SK-N-SH (cell line): Measurements from ENCODE around the gene CRIP2. TPM values are rescaled to one million over a fixed set of nuclear protein-coding genes. Genes with fewer than 3 reads are reported as not detected.

Experiments
- CTCF ChIA-PET: fragments of 300-600, 350-600 bp; formaldehyde crosslinking; extraction: SDS; loops from one replicate; lab custom pipeline; 2021; lab: Yijun Ruan, JAX
- POLR2A ChIA-PET: fragments of 350-600 bp; sonication (Branson Sonifier 250); formaldehyde crosslinking; extraction: SDS; loops from one replicate; lab custom pipeline; 2020; ENCODE audit warnings: antibody characterized with exemption, inconsistent platforms; lab: Yijun Ruan, JAX
- DNase-seq: peaks from one replicate; pipeline ENCODE4 v3.0.0; 2012
- H2AFZ ChIP-seq: fragments of 200-600 bp; sonication (generic); 2 replicates; pipeline ENCODE4 v1.8.1; 2016; ENCODE audit warnings: antibody characterized with exemption, mild to moderate bottlenecking, low read depth
- H3F3A ChIP-seq: fragments of 200-600 bp; sonication (generic); replicated peaks from 2 replicates; pipeline ENCODE3; 2016; ENCODE audit warnings: antibody characterized with exemption, mild to moderate bottlenecking; ENCODE audit not compliant: insufficient read depth
- H3K27ac ChIP-seq, 2 experiments: fragments of 200-500 bp in 1 of 2; fragments of 200-600 bp in 1 of 2; sonication (Bioruptor generic) in 1 of 2; sonication (generic), shearing (Covaris generic) in 1 of 2; 2 replicates each; pipeline versions ENCODE4 v1.5.1 to v1.6.1; 2014 to 2016; ENCODE audit warnings: low read depth in 2 of 2, inconsistent platforms in 1 of 2, low read length in 1 of 2, mild to moderate bottlenecking in 1 of 2, mixed read lengths in 1 of 2
- H3K27me3 ChIP-seq: fragments of 200-600 bp; sonication (generic), shearing (Covaris generic); 2 replicates; pipeline ENCODE4 v1.6.1; 2016; ENCODE audit warnings: mixed run types; ENCODE audit not compliant: insufficient read depth
- H3K36me3 ChIP-seq, 2 experiments: fragments of 200-500 bp in 1 of 2; fragments of 200-600 bp in 1 of 2; sonication (Bioruptor generic) in 1 of 2; sonication (generic) in 1 of 2; replicated peaks in 1 of 2; 2 replicates each; pipeline versions ENCODE3 to v1.5.1; 2014 to 2016; ENCODE audit warnings: low read length in 1 of 2, mild to moderate bottlenecking in 1 of 2; ENCODE audit not compliant: insufficient read depth in 2 of 2, control insufficient read depth in 1 of 2
- H3K4me1 ChIP-seq, 2 experiments: fragments of 200-500 bp in 1 of 2; fragments of 200-600 bp in 1 of 2; sonication (Bioruptor generic) in 1 of 2; sonication (generic), shearing (Covaris generic) in 1 of 2; 2 replicates each; pipeline versions ENCODE4 v1.5.1 to v1.6.1; 2014 to 2016; ENCODE audit warnings: low read depth in 1 of 2, low read length in 1 of 2, mixed run types in 1 of 2; ENCODE audit not compliant: insufficient read depth in 2 of 2, control insufficient read depth in 1 of 2
- H3K4me2 ChIP-seq: fragments of 200-600 bp; sonication (generic), shearing (Covaris generic); 2 replicates; pipeline ENCODE4 v1.6.1; 2017; ENCODE audit warnings: mixed run types
- H3K4me3 ChIP-seq, 2 experiments: fragments of 200-500 bp in 1 of 2; fragments of 200-600 bp in 1 of 2; sonication (Bioruptor generic) in 1 of 2; sonication (generic), shearing (Covaris generic) in 1 of 2; 2 replicates each; pipeline versions ENCODE4 v1.5.1 to v1.8.1; 2014 to 2016; ENCODE audit warnings: low read depth in 2 of 2, inconsistent platforms in 1 of 2, low read length in 1 of 2, mild to moderate bottlenecking in 1 of 2, mixed read lengths in 1 of 2, moderate library complexity in 1 of 2
- H3K79me2 ChIP-seq: fragments of 200-600 bp; sonication (generic); 2 replicates; pipeline ENCODE4 v1.8.1; 2017; ENCODE audit warnings: mild to moderate bottlenecking; ENCODE audit not compliant: insufficient read depth
- H3K9ac ChIP-seq: fragments of 200-600 bp; sonication (generic); 2 replicates; pipeline ENCODE4 v1.6.1; 2017; ENCODE audit warnings: mixed run types
- H3K9me2 ChIP-seq: fragments of 200-600 bp; sonication (generic); 2 replicates; pipeline ENCODE4 v1.6.1; 2017; ENCODE audit warnings: mixed run types
- H3K9me3 ChIP-seq: fragments of 200-600 bp; sonication (generic); 2 replicates; pipeline ENCODE4 v1.6.1; 2017; ENCODE audit warnings: mixed run types, mild to moderate bottlenecking, moderate library complexity
- H4K20me1 ChIP-seq: fragments of 200-600 bp; sonication (generic); 2 replicates; pipeline ENCODE4 v1.6.1; 2017; ENCODE audit warnings: mild to moderate bottlenecking, mixed run types; ENCODE audit not compliant: insufficient read depth
- CHD2 ChIP-seq: fragments of 150-350 bp; IDR thresholded peaks from 2 replicates; pipeline ENCODE4 v1.6.1; 2018; ENCODE audit warnings: low read length; ENCODE audit not compliant: partially characterized antibody
- ELF1 ChIP-seq: IDR thresholded peaks from 2 replicates; pipeline ENCODE4 v1.4.0; 2012
- EP300 ChIP-seq, 2 experiments: IDR thresholded peaks; 2 replicates each; pipeline versions ENCODE4 v1.4.0 to v1.6.1; 2012; ENCODE audit warnings: borderline replicate concordance in 1 of 2, low read depth in 1 of 2, low read length in 1 of 2
- FOSL2 ChIP-seq: IDR thresholded peaks from 2 replicates; pipeline ENCODE4 v1.4.0; 2012; ENCODE audit warnings: low read depth, mild to moderate bottlenecking, moderate library complexity, borderline replicate concordance
- FOXJ3 ChIP-seq: sonication (generic); formaldehyde crosslinking; IDR thresholded peaks from 2 replicates; pipeline ENCODE4 v1.5.1; 2020; ENCODE audit warnings: mild to moderate bottlenecking, missing genetic modification reagents
- FOXM1 ChIP-seq: IDR thresholded peaks from 2 replicates; pipeline ENCODE4 v1.4.0; 2012; ENCODE audit warnings: low read depth, mild to moderate bottlenecking
- GABPA ChIP-seq: IDR thresholded peaks from 2 replicates; pipeline ENCODE4 v1.4.0; 2012; ENCODE audit warnings: low read depth, mild to moderate bottlenecking
- GATA2 ChIP-seq: sonication (generic); formaldehyde crosslinking; IDR thresholded peaks from 2 replicates; pipeline ENCODE4 v1.5.0; 2020; ENCODE audit warnings: mild to moderate bottlenecking, missing genetic modification reagents
- JUND ChIP-seq: IDR thresholded peaks from 2 replicates; pipeline ENCODE4 v1.4.0; 2012
- MAX ChIP-seq: IDR thresholded peaks from 2 replicates; pipeline ENCODE4 v1.4.0; 2012; ENCODE audit warnings: low read depth
- MEF2A ChIP-seq: IDR thresholded peaks from 2 replicates; pipeline ENCODE4 v1.4.0; 2012; ENCODE audit warnings: low read depth, borderline replicate concordance
- MXI1 ChIP-seq: IDR thresholded peaks from 2 replicates; pipeline ENCODE4 v1.6.1; 2012; ENCODE audit warnings: mild to moderate bottlenecking, low read depth, low read length, improper control_type of control experiment
- NFIC ChIP-seq: IDR thresholded peaks from 2 replicates; pipeline ENCODE4 v1.4.0; 2012; ENCODE audit warnings: borderline replicate concordance
- POLR2AphosphoS5 ChIP-seq: IDR thresholded peaks from 2 replicates; pipeline ENCODE4 v1.6.1; 2012; ENCODE audit warnings: low read depth, low read length
- RAD21 ChIP-seq: IDR thresholded peaks from 2 replicates; pipeline ENCODE4 v1.6.1; 2012; ENCODE audit warnings: mild to moderate bottlenecking, low read length
- RCOR1 ChIP-seq: fragments of 150-350 bp; IDR thresholded peaks from 2 replicates; pipeline ENCODE4 v1.6.1; 2017; ENCODE audit warnings: antibody characterized with exemption, low read length
- RFX5 ChIP-seq: IDR thresholded peaks from 2 replicates; pipeline ENCODE4 v1.6.1; 2012; ENCODE audit warnings: mild to moderate bottlenecking, improper control_type of control experiment, low read length
- RXRA ChIP-seq: IDR thresholded peaks from 2 replicates; pipeline ENCODE4 v1.4.0; 2012; ENCODE audit warnings: low read depth, mild to moderate bottlenecking, borderline replicate concordance
- SMC3 ChIP-seq: IDR thresholded peaks from 2 replicates; pipeline ENCODE4 v1.6.1; 2012; ENCODE audit warnings: low read depth, low read length, improper control_type of control experiment
- TEAD4 ChIP-seq: IDR thresholded peaks from 2 replicates; pipeline ENCODE4 v1.4.0; 2012; ENCODE audit warnings: mild to moderate bottlenecking, borderline replicate concordance; ENCODE audit not compliant: insufficient read depth
- WGBS: methylation state at CpG from one replicate; pipeline ENCODE4 v1.1.6; 2017; ENCODE audit warnings: low lambda C conversion rate; 5-methylcytosine and 5-hydroxymethylcytosine counted together
- polyA plus RNA-seq, 3 experiments: library from polyadenylated mRNA; depleted of rRNA; stranded (reverse); fragments of >200 nt; gene quantifications; 2 replicates each; pipeline ENCODE4 v1.2.3, GENCODE V29; 2012
- TF ChIP-seq, protein P1 (sequence below): fragments of 150-350 bp; IDR thresholded peaks from 2 replicates; pipeline ENCODE4 v1.6.1; 2017; ENCODE audit warnings: antibody characterized with exemption, low read length, low read depth, borderline replicate concordance
- TF ChIP-seq, protein P2 (sequence below): fragments of 200-600 bp; sonication (generic); IDR thresholded peaks from 2 replicates; pipeline ENCODE4 v1.6.1; 2017; ENCODE audit warnings: antibody characterized with exemption, mild to moderate bottlenecking, moderate library complexity
- TF ChIP-seq, protein P3 (sequence below): IDR thresholded peaks from 2 replicates; pipeline ENCODE4 v1.4.0; 2012; ENCODE audit warnings: low read depth, borderline replicate concordance

The CRIP2 gene
- polyA plus RNA-seq, 1 of the 3 experiments (the other 2 are of a cell fraction): 335 TPM

GRCh38 chr14:105453847-105454246, 20.8 kb upstream of the CRIP2 start:
- peaks cover 16 to 74% of the 10 kb centered on the region in 2 experiments for H3K36me3 ChIP-seq
- H3F3A ChIP-seq: no peaks in the 10 kb centered on the region
- POLR2A ChIA-PET: no interaction called here
- TF ChIP-seq FOSL2: no peak
- no peak for TF ChIP-seq JUND
- no peak for TF ChIP-seq EP300 (IDR thresholded peaks at IDR 0.05; ENCODE audit: borderline replicate concordance in 1 of 2, low read depth in 1 of 2, low read length in 1 of 2)
- no peak for TF ChIP-seq FOXM1
- TF ChIP-seq GATA2 (CRISPR knock-in tag): no peak
- no peak for TF ChIP-seq MAX
- TF ChIP-seq RFX5: no peak
- TF ChIP-seq ELF1: no peak
- no peak for TF ChIP-seq MXI1
- TF ChIP-seq, protein P1, sequence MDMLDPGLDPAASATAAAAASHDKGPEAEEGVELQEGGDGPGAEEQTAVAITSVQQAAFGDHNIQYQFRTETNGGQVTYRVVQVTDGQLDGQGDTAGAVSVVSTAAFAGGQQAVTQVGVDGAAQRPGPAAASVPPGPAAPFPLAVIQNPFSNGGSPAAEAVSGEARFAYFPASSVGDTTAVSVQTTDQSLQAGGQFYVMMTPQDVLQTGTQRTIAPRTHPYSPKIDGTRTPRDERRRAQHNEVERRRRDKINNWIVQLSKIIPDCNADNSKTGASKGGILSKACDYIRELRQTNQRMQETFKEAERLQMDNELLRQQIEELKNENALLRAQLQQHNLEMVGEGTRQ: no peak
- no peak for TF ChIP-seq RAD21
- H3K27me3 ChIP-seq: no peaks in the 10 kb centered on the region
- peaks cover under 1% of the 10 kb centered on the region; the same call in 1 of the 2 replicates for H3K79me2 ChIP-seq
- H3K4me1 ChIP-seq: peaks cover 0 to 17% of the 10 kb centered on the region in 2 experiments; a peak in 1 of 4 replicates
- CTCF ChIA-PET: interaction anchor here (1.2 to 5.8 kb wide), 6 partner anchors 17 to 83 kb away, joined by 3 to 35 read pairs (median 22); partner anchors contain the start of gene TEDC1
- no peak overlapping the region for H3K9ac ChIP-seq
- no peak overlapping the region for H3K4me2 ChIP-seq
- H3K9me2 ChIP-seq: no peaks in the 10 kb centered on the region
- H2AFZ ChIP-seq: no peak overlapping the region
- H3K4me3 ChIP-seq: no peak overlapping the region
- no peaks in the 10 kb centered on the region for H3K9me3 ChIP-seq
- WGBS: 95% methylated on average over 4 of the region's 14 CpGs
- no peak for DNase-seq
- no peak overlapping the region for H3K27ac ChIP-seq
- peaks cover 6% of the 10 kb centered on the region for H4K20me1 ChIP-seq

GRCh38 chr14:105455086-105455640, 19.5 kb upstream of the CRIP2 start:
- H3K36me3 ChIP-seq: peaks cover 16 to 63% of the 10 kb centered on the region in 2 experiments
- no peak overlapping the region for H2AFZ ChIP-seq
- no peaks in the 10 kb centered on the region for H3K27me3 ChIP-seq
- POLR2A ChIA-PET: interaction anchor here (0.6 kb wide), 1 partner anchor 8 kb away, joined by 3 read pairs; no protein-coding TSS in a partner anchor
- H3K9me3 ChIP-seq: no peaks in the 10 kb centered on the region
- H3K4me3 ChIP-seq: no peak overlapping the region
- no peaks in the 10 kb centered on the region for H3F3A ChIP-seq
- no peak overlapping the region for H3K9ac ChIP-seq
- H3K4me2 ChIP-seq: no peak overlapping the region
- no peaks in the 10 kb centered on the region; the same call in 1 of the 2 replicates for H3K79me2 ChIP-seq
- WGBS: 94% methylated on average over 20 of the region's 22 CpGs
- CTCF ChIA-PET: interaction anchor here (5.2 to 5.8 kb wide), 3 partner anchors 15 to 35 kb away, joined by 25 to 35 read pairs (median 28); partner anchors contain the start of gene TEDC1
- DNase-seq: no peak
- no peak overlapping the region for H3K27ac ChIP-seq
- no peak for TF ChIP-seq MEF2A
- TF ChIP-seq NFIC: no peak
- TF ChIP-seq, protein P2, sequence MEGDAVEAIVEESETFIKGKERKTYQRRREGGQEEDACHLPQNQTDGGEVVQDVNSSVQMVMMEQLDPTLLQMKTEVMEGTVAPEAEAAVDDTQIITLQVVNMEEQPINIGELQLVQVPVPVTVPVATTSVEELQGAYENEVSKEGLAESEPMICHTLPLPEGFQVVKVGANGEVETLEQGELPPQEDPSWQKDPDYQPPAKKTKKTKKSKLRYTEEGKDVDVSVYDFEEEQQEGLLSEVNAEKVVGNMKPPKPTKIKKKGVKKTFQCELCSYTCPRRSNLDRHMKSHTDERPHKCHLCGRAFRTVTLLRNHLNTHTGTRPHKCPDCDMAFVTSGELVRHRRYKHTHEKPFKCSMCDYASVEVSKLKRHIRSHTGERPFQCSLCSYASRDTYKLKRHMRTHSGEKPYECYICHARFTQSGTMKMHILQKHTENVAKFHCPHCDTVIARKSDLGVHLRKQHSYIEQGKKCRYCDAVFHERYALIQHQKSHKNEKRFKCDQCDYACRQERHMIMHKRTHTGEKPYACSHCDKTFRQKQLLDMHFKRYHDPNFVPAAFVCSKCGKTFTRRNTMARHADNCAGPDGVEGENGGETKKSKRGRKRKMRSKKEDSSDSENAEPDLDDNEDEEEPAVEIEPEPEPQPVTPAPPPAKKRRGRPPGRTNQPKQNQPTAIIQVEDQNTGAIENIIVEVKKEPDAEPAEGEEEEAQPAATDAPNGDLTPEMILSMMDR: no peak
- no peak for TF ChIP-seq MAX
- no peak for TF ChIP-seq POLR2AphosphoS5
- no peak for TF ChIP-seq MXI1
- TF ChIP-seq CHD2: no peak
- no peak for TF ChIP-seq FOXJ3
- no peak for TF ChIP-seq RXRA
- no peak for TF ChIP-seq EP300 (IDR thresholded peaks at IDR 0.05; ENCODE audit: borderline replicate concordance in 1 of 2, low read depth in 1 of 2, low read length in 1 of 2)
- no peak for TF ChIP-seq GABPA
- no peak for TF ChIP-seq TEAD4
- TF ChIP-seq, protein P3, sequence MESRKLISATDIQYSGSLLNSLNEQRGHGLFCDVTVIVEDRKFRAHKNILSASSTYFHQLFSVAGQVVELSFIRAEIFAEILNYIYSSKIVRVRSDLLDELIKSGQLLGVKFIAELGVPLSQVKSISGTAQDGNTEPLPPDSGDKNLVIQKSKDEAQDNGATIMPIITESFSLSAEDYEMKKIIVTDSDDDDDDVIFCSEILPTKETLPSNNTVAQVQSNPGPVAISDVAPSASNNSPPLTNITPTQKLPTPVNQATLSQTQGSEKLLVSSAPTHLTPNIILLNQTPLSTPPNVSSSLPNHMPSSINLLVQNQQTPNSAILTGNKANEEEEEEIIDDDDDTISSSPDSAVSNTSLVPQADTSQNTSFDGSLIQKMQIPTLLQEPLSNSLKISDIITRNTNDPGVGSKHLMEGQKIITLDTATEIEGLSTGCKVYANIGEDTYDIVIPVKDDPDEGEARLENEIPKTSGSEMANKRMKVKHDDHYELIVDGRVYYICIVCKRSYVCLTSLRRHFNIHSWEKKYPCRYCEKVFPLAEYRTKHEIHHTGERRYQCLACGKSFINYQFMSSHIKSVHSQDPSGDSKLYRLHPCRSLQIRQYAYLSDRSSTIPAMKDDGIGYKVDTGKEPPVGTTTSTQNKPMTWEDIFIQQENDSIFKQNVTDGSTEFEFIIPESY: no peak
- TF ChIP-seq ELF1: no peak
- no peak for TF ChIP-seq SMC3
- TF ChIP-seq RCOR1: no peak
- H3K4me1 ChIP-seq: peaks cover 0 to 17% of the 10 kb centered on the region in 2 experiments; a peak in 1 of 4 replicates
- H3K9me2 ChIP-seq: no peaks in the 10 kb centered on the region
- no peaks in the 10 kb centered on the region for H4K20me1 ChIP-seq
